GM12865 (cell line): ENCODE results near the gene ODF4.

Experiments used
- DNase-seq: peaks from one replicate; pipeline ENCODE4 v3.0.0; 2010; ENCODE audit warnings: low read depth
- H3K4me3 ChIP-seq: 2 replicates; pipeline ENCODE4 v1.5.1; 2011; ENCODE audit warnings: mild to moderate bottlenecking, low read depth, low read length, control low read depth
- TF ChIP-seq, protein P1 (sequence below): IDR thresholded peaks from 2 replicates; pipeline ENCODE4 v1.5.1; 2011; ENCODE audit warnings: low read length, control low read depth, low read depth, inconsistent platforms; ENCODE audit not compliant: insufficient read depth; ENCODE audit errors: missing control alignments

The ODF4 gene, protein sequence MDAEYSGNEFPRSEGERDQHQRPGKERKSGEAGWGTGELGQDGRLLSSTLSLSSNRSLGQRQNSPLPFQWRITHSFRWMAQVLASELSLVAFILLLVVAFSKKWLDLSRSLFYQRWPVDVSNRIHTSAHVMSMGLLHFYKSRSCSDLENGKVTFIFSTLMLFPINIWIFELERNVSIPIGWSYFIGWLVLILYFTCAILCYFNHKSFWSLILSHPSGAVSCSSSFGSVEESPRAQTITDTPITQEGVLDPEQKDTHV

GRCh38 chr17:8339540-8339939 lies at the start of gene ODF4:
Gene ODF4, plus strand, starts transcription at chr17:8339840. Its CDS starts 212 bp downstream, at chr17:8340052.
- no peak for DNase-seq
- TF ChIP-seq, protein P1, sequence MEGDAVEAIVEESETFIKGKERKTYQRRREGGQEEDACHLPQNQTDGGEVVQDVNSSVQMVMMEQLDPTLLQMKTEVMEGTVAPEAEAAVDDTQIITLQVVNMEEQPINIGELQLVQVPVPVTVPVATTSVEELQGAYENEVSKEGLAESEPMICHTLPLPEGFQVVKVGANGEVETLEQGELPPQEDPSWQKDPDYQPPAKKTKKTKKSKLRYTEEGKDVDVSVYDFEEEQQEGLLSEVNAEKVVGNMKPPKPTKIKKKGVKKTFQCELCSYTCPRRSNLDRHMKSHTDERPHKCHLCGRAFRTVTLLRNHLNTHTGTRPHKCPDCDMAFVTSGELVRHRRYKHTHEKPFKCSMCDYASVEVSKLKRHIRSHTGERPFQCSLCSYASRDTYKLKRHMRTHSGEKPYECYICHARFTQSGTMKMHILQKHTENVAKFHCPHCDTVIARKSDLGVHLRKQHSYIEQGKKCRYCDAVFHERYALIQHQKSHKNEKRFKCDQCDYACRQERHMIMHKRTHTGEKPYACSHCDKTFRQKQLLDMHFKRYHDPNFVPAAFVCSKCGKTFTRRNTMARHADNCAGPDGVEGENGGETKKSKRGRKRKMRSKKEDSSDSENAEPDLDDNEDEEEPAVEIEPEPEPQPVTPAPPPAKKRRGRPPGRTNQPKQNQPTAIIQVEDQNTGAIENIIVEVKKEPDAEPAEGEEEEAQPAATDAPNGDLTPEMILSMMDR, result no peak
- no peak within 1 kb of the TSS for H3K4me3 ChIP-seq

GRCh38 chr17:8290043-8290442 lies 49.6 kb upstream of the ODF4 start:
- no peak for DNase-seq
- H3K4me3 ChIP-seq, result no peak overlapping the region
- TF ChIP-seq, protein P1, result no peak

DNA sequence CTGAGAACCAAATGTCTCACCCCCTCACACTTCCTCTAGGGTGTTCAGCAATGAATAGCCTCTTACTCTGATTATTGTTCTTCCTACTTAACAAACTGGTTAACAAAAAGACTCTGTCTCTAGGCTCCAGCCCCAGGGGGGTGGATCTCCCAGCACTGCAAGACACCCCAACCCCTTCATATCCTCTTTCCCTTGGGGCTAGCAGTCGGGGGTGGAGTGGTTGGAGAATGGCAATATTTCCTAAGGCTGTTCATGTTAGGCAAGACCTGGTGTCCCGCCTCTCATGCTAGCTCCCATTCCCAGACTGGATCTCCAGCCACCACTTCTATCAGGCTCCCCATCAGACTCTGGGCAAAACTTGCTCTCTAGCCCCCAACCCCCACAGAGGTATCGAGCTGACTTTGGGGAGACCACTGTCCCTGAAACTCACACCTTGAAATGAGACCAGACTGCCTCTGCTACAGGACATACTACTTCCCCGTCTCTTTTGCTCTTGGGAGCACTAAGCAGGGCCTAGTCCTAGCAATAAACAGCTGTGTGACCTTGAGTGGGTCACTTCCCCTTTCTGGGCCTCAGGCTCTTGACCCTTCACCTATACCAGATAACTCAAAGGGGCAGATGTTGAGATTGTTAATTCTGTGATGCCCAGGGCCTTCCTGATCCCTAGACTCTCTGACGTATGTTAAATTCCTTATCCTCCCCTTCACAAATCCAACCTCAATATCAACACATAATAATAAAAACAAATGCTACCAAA lies 46.8 kb upstream of the ODF4 start:
- TF ChIP-seq, protein P1, result no peak
- peak; percentile 51 for DNase-seq
- H3K4me3 ChIP-seq, result no peak overlapping the region

DNA sequence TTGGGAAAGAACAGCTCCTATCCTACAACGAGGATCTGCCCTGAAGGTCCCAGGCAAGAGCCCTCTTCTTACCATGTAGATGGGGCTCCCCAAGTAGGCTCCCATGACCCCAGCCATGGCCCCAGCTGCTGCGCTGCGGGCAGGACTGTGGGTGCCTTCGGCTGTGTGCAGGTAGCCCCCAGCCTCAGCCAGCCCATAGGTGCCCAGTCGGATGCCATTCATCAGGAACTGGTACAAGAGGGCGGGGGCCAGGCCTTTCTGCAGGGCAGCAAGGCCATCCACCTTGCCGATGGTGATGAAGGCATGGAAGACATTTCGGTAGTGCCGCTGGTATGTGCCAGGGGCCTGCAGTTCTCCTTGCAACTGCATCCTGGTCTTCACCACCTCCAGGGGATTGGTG lies 45.3 kb upstream of the ODF4 start:
- no peak for DNase-seq
- TF ChIP-seq, protein P1, result no peak
- H3K4me3 ChIP-seq, result no peak overlapping the region

DNA sequence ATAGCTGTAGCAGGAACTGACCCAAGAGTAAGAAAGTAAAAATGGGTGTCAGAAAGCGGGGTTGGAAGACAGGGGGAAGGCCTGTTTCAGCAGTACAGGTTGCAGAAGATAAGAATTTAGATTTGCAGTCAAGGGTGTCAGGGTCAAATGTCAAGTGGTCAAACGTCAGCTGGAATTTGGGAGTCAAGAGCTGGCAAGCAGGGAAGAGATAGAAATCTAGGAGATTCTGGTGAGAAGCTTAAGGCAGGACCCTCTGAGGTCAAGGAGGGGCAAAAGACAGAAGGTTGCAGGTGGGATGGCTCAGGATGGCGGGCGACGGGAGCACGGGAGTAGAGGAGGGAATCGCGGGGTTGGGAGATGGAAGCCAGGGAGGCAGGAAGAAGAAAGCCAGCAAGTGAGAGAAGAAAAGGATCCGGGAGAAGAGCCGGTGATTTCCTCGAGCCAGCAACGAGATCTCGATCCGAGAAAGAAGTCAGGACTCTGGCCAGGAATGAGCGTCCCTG lies 44.8 kb upstream of the ODF4 start:
- peak; percentile 17 for DNase-seq
- H3K4me3 ChIP-seq, result peak overlapping the region; percentile 84
- TF ChIP-seq, protein P1, result no peak

DNA sequence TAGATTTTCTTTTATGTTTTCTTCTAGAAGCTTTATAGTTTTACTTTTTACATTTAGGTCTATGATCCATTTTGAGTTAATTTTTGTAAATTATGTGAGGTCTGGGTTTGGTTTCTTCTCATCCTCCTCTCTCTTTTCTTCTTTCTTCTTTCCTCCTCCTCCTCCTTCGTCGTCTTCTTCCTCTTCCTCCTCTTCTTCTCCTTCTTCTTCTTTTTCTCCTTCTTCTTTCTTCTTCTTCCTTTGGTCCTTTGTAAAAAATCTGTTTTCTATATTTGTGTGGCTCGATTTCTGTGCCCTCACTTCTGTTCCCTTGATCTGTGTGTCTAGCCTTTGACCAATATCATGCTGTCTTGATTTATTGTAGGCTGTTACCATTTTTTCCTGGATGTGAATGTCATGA lies 39.4 kb upstream of the ODF4 start:
- DNase-seq, result no peak
- TF ChIP-seq, protein P1, result no peak
- no peak overlapping the region for H3K4me3 ChIP-seq
